Medulla oblongata (tissue), 1 donor: ENCODE measurements around the gene TESK2.

Experiments
- DNase-seq: peaks from one replicate; pipeline ENCODE4 v3.0.0-alpha.2; 2015; ENCODE audit errors: extremely low spot score

Gene TESK2

DNA sequence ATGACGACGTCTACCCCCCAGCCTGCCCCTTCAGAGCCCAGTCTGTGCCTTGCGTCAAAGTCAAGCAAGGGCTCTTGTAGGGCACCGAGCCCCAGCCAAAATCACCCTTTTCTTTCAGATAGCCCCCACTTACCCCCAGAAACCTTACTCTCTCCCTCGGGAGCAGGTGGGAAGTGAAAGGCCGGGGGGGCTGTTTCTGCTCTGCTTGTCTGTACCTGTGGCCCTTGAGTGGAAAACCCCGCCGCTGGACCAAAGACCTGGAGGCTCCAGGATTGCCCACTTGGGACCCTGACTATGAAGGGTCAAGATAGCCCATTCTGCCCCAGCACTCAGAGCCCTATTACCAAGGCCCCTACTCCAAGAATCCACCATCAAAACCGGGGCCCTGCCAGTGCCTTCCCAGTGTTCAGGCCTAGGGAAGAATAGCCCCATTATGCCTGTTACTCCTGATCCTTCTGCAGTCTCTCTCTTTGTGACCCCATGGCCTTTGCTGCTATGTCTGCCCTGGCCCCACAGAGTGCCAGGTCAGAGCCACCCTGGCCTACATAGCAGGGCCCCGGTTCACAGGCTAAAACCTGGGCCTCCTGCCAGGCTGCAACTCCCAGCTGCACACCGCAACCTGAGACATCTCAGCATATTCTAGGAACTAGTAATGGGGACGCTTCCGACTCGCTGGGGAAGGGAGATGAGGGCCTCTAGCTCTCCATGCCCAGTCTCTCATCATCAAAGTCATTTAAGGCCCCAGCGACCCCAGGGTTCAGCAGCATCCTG, 186.5 kb downstream of the TESK2 start:
- no peak for DNase-seq

DNA sequence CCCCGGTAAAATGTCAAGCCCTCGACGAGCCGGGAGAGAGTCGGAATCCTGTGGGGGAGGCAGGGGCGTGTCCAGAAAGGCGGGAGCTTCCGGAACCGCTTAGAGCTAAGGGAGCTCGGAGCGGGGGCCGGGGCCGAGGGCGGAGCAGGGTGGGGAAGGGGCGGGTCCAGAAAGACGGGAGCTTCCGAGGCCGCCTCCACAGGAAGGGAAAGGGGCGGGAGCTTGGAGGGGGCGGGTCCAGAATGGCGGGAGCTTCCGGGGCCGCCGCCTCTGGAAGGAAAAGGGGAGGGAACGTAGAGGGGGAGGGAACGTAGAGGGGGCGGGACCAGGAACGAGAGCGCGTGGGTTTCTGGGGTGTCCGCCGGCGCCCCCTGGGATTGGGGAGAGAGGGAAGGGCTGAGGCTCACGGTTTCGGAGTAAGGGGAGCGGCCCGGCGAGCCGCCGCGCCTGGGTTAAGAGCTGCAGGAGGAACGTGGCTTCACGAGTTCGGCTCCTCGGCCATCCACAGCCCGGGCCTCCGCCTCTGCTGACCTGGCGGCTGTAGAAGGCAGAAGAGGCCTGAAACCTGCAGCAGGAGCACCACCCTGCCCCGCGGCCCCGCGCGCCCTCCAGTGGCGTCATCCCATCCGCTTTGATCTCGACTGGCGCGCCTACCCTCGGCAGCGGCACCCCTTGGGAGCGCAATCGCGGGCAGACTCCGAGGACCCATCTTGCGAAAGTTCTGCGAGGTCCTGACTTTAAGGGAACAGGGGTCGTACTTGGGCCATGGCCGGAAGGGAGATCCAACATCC, 187.2 kb downstream of the TESK2 start:
- DNase-seq: peak; percentile 99

DNA sequence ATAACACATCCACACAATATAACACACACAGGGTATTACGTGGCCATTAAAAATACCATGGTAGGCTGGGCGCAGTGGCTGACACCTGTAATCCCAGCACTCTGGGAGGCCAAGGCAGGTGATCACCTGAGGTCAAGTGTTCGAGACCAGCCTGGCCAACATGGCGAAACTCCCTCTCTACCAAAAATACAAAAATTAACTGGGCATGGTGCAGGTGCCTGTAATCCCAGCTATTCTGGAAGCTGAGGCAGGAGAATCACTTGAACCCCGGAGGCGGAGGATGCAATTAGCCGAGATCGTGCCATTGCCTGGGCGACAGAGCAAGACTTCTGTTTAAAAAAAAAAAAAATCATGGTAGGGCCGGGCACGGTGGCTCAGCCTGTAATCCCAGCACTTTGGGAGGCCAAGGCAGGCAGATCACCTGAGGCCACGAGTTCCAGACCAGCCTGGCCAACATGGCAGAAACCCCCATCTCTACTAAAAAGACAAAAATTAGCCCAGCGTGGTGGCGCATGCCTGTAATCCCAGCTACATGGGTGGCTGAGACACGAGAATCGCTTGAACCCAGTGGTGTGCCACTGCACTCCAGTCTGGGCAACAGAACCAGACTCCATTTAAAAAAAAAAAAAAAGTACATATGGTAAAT, 188.3 kb downstream of the TESK2 start:
- no peak for DNase-seq

DNA sequence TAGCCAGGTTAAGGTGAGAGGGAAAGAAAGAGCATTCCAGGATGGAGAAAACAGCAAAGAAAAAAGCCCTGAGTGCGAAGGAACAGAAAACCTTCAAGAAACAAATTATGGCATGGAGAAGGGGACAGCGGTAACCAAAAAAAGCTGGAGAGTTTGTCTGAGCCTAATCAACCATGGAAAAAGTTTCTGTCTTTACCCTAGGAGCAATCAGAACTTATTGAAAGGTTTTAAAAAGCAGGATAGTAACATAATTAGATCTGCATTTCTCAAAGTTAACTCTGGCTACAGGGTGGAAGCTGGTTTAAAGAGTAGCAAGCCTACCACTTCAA, 190.3 kb downstream of the TESK2 start:
- no peak for DNase-seq

DNA sequence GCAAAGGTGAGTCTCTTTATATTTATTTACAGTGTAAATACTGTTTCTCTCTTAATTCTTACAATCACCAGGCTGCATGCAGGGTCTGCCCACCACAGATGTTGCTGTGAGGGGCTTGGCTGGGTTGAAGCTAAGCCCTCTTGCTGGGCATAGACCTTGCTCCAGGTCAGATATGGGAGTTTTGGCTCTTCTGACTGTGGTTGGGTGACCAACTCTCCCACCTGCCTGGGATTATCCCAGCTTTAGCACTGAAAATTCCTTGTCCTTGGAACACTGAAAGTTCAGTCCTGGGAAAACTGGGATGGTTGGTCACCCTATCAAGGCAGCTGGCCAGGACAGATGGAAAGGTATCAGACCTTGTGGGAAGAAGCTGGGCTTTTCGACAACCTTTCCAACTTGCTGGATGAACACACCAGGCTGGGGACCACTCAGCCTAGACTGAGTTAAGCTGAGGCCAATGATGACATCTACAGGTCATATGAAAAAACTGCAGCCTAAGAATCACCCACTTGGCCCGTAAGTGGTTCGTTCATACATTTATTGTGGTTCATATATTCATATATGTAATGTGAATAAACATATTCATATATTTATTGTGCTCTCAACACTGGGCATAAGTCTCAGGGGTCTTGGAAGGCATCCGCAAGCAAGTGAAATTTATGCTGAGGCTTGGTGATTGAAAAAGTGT, 190.8 kb downstream of the TESK2 start:
- peak; percentile 83 for DNase-seq

DNA sequence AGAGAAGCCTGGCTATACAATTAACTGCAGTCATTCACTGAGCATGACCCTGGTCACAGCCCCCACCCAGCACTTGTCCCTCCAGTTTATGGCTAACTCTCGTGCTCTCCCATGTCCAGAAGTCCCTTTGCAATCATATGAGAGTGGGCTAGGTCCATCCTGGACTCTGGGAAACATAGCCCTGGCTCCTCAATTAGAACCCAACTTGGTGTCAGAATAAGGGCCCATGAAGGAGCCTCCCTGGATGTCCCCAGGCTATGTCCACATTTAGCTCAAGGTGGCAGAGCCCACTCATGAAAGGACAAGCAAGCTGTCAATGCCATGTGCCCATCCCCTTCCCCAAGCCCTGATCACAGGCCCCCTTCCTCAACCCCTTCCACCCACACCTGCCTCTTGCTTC, 191.7 kb downstream of the TESK2 start:
- DNase-seq: no peak

DNA sequence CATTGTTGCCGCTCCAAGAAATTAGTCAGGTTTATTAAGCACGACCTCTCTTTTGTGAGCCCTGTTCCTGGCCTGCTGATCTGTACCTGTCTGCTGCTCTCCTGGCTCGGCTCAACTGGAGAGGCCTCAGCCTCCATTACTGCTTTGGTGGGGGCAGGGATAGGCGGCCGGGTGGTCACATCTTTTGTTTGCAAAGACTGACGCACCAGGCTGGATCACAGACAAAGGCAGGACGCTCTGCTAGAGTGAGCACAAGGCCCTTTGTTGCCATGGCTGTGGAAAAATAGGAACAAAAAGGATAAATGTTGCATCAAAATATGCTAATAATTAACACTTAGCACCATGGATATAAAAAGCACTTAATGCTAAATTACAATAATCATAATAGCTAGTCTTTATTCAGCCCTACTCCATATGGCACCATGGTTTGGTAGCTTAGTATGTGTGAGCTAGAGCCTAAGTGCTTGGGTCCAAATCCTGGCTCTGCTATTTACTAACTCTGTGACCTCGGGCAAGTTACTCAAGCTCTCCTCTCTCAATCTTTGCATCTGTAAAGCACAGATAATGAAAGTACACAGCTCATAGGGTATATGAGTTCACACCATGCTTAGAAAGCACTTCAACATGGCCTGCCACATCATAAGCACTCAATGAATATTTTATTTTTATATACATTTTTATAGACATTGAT, 193.2 kb downstream of the TESK2 start:
- peak; percentile 40 for DNase-seq
